ENCODE measurements around the gene BCL2.

GRCh38 chr18:63220903-63221302 lies 98.7 kb downstream of the BCL2 start:
- TF ChIP-seq POLR2AphosphoS5 (IDR thresholded peaks at IDR 0.05; ENCODE audit: borderline replicate concordance, low read depth, low read length) = no peak
- TF ChIP-seq EZH2 (IDR thresholded peaks at IDR 0.05) = no peak

Measured in SK-N-MC (cell line).